GM21528 (cell line): ENCODE data around the gene CRYBA2.

Experiments used
- ATAC-seq: cut with Tn5 transposase; IDR thresholded peaks from one replicate; pipeline ENCODE4 v1.9.1; 2021; ENCODE audit warnings: mild to moderate bottlenecking, moderate library complexity; ENCODE audit not compliant: unreplicated experiment, low FRiP score

The CRYBA2 gene

GRCh38 chr2:218993345-218994315 is at the start of gene CRYBA2:
TSS of gene CRYBA2 (minus strand) at chr2:218993422. CDS start at chr2:218993176, 246 bp downstream.
- ATAC-seq: no peak

- no peak for ATAC-seq
Measured at GRCh38 chr2:219042750-219043149, 49.5 kb upstream of the CRYBA2 start.

GRCh38 chr2:219042157-219042556 is 48.9 kb upstream of the CRYBA2 start:
- ATAC-seq: no peak

GRCh38 chr2:219041252-219041651 is 48.0 kb upstream of the CRYBA2 start, which contains the start of gene CFAP65:
TSS of gene CFAP65 (minus strand) at chr2:219041516. CDS start at chr2:219039048, 2,468 bp downstream.
- no peak for ATAC-seq

GRCh38 chr2:219038600-219038999 is 45.4 kb upstream of the CRYBA2 start:
- no peak for ATAC-seq

GRCh38 chr2:219037783-219038499 is 44.7 kb upstream of the CRYBA2 start:
- no peak for ATAC-seq

- no peak for ATAC-seq
Measured at GRCh38 chr2:219035942-219036341, 42.7 kb upstream of the CRYBA2 start.

GRCh38 chr2:219034823-219035222 is 41.6 kb upstream of the CRYBA2 start:
- ATAC-seq: no peak

- no peak for ATAC-seq
Measured at GRCh38 chr2:219032051-219032745, 39.0 kb upstream of the CRYBA2 start.

- no peak for ATAC-seq
Measured at GRCh38 chr2:219031005-219031738, 38.0 kb upstream of the CRYBA2 start.

GRCh38 chr2:219030177-219030940 is 37.1 kb upstream of the CRYBA2 start:
- ATAC-seq: no peak

GRCh38 chr2:219029829-219030165 is 36.6 kb upstream of the CRYBA2 start:
- ATAC-seq: peak; percentile 79

- ATAC-seq: peak; percentile 21
Measured at GRCh38 chr2:219028996-219029828, 36.0 kb upstream of the CRYBA2 start.

GRCh38 chr2:219028141-219028540 is 34.9 kb upstream of the CRYBA2 start:
- ATAC-seq: no peak

- ATAC-seq: no peak
Measured at GRCh38 chr2:219027511-219028055, 34.4 kb upstream of the CRYBA2 start.

- ATAC-seq: no peak
Measured at GRCh38 chr2:219026946-219027345, 33.7 kb upstream of the CRYBA2 start.

- ATAC-seq: no peak
Measured at GRCh38 chr2:219025637-219026585, 32.7 kb upstream of the CRYBA2 start.
